ENCODE measurements around the gene KANSL3. TPM values are rescaled to one million over a fixed set of nuclear protein-coding genes. Genes with fewer than 3 reads are reported as not detected.

KANSL3 gene
- total RNA-seq, 4 donors from 2014 or later = 13.5 to 73.0 (median 62.1) TPM

- H3K27me3 ChIP-seq = no peaks in the 10 kb centered on the region
- no peak for DNase-seq
- H3K4me1 ChIP-seq = no peaks in the 10 kb centered on the region
- TF ChIP-seq CTCF (IDR thresholded peaks at IDR 0.05) (no peak), POLR2A (IDR thresholded peaks at IDR 0.05) (no peak)
- no peak overlapping the region for H3K27ac ChIP-seq
- intact Hi-C loops (cut with DNase I; ENCODE audit: low total_unique reads) = no loop called here
- H3K36me3 ChIP-seq = no peaks in the 10 kb centered on the region
- H3K9me3 ChIP-seq = no peaks in the 10 kb centered on the region
- H3K4me3 ChIP-seq = no peak overlapping the region
Measured at GRCh38 chr2:96551605-96552314, 86.4 kb downstream of the KANSL3 start.

DNA sequence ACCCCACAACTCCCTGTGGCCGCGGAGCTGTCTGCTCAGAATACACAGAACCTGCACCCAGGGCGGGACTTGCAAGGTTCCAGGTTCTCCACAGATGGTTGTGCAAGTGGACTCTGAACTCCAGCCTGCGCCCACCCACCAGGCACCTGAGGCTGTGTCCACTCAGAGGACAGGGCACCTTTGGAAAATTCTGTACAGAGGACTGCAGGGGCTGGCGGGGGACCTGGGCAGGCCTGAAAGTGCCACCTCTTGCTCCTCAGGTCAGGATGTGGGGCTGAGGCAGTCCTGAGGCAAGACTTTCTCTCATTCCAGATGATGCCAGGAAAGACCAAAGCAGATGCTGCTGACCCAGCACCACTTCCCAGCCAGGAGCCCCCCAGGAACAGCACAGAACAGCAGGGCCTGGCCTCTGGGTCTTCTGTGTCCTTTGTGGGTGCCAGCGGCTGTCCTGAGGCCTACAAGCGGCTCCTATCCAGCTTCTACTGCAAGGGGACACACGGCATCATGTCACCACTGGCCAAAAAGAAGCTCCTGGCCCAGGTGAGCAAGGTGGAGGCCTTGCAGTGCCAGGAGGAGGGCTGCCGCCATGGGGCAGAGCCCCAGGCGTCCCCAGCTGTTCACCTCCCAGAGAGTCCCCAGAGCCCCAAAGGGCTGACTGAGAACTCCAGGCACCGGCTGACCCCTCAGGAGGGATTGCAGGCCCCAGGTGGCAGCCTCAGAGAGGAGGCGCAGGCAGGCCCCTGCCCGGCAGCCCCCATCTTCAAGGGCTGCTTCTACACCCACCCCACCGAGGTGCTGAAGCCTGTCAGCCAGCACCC lies 87.1 kb downstream of the KANSL3 start:
- no peaks in the 10 kb centered on the region for H3K4me1 ChIP-seq
- H3K4me3 ChIP-seq = no peak overlapping the region
- no peaks in the 10 kb centered on the region for H3K36me3 ChIP-seq
- H3K27ac ChIP-seq = no peak overlapping the region
- no peaks in the 10 kb centered on the region for H3K27me3 ChIP-seq
- intact Hi-C loops (cut with DNase I; ENCODE audit: low total_unique reads) = no loop called here
- no peaks in the 10 kb centered on the region for H3K9me3 ChIP-seq
- no peak for TF ChIP-seq POLR2A (IDR thresholded peaks at IDR 0.05)
- TF ChIP-seq CTCF (IDR thresholded peaks at IDR 0.05) = no peak
- no peak for DNase-seq

GRCh38 chr2:96549967-96550786 lies 87.9 kb downstream of the KANSL3 start:
- no peak for DNase-seq
- Histone ChIP-seq H3K9me3 (no peaks in the 10 kb centered on the region), H3K4me1 (no peaks in the 10 kb centered on the region), H3K36me3 (no peaks in the 10 kb centered on the region), H3K27me3 (no peaks in the 10 kb centered on the region), H3K27ac (no peak overlapping the region), H3K4me3 (no peak overlapping the region)
- intact Hi-C loops (cut with DNase I; ENCODE audit: low total_unique reads) = no loop called here
- TF ChIP-seq CTCF (IDR thresholded peaks at IDR 0.05) (peak in 1 of 4 experiments; percentile 10), POLR2A (IDR thresholded peaks at IDR 0.05) (no peak)

DNA sequence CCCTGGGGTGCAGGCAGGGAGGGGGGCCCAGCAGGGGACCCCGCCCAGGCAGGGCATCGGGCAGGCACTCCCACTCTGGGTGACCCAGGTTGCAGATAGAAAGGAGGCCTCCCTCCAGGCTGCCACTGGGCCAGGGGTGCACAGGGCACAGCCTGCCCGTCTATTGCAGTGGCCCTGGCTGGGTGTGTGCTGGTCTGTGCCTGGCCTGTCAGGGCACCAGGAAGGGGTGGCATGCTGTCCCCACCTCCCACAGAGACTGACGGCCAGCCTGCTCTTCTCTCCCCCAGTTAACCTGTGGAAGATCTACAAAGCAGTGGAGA lies 88.7 kb downstream of the KANSL3 start:
- H3K27ac ChIP-seq = no peak overlapping the region
- intact Hi-C loops (cut with DNase I; ENCODE audit: low total_unique reads) = no loop called here
- TF ChIP-seq CTCF (IDR thresholded peaks at IDR 0.05) = no peak
- TF ChIP-seq POLR2A (IDR thresholded peaks at IDR 0.05) = no peak
- H3K4me3 ChIP-seq = no peak overlapping the region
- no peaks in the 10 kb centered on the region for H3K4me1 ChIP-seq
- no peaks in the 10 kb centered on the region for H3K27me3 ChIP-seq
- no peaks in the 10 kb centered on the region for H3K9me3 ChIP-seq
- H3K36me3 ChIP-seq = no peaks in the 10 kb centered on the region
- DNase-seq = no peak
